Effector CD4-positive, alpha-beta T cell (primary cell): ENCODE data around the gene SLC9C1.

Experiments
- DNase-seq: peaks from one replicate; pipeline ENCODE4 v3.0.0-alpha.2; 2020

Gene SLC9C1

DNA sequence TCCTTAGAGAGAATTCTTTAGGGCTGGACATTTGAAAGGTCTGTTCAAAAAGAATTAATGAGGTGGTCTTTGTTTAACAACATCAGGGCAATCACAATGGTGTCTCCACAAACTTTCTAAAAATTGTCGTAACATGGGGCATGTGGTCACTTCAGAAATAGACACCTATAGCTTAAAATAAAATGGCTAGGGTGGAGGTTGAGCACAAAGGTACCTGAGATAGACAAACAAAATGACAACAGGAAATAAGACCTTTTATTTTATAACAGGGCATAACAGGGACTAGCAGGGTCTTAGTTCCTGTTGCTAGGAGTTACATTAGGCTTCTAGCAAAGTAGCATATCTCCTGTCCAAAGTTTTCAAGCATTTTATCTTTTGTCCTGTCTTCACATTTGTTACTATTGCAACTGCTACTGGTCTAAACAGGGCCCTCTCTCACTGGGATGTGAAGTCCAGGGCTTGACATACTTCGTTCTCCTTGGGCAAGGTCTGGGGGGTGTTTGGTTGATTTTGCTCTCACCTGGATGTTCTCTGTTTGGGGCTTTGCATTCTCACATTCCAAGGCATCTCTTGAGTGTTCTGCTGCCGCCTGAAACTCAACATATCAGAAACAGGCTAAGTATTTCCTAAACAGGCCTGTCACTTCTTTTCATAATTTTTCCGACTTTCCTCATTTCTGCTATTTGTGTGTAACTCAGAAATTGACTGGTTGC is 163.9 kb downstream of the SLC9C1 start:
- DNase-seq, result no peak

DNA sequence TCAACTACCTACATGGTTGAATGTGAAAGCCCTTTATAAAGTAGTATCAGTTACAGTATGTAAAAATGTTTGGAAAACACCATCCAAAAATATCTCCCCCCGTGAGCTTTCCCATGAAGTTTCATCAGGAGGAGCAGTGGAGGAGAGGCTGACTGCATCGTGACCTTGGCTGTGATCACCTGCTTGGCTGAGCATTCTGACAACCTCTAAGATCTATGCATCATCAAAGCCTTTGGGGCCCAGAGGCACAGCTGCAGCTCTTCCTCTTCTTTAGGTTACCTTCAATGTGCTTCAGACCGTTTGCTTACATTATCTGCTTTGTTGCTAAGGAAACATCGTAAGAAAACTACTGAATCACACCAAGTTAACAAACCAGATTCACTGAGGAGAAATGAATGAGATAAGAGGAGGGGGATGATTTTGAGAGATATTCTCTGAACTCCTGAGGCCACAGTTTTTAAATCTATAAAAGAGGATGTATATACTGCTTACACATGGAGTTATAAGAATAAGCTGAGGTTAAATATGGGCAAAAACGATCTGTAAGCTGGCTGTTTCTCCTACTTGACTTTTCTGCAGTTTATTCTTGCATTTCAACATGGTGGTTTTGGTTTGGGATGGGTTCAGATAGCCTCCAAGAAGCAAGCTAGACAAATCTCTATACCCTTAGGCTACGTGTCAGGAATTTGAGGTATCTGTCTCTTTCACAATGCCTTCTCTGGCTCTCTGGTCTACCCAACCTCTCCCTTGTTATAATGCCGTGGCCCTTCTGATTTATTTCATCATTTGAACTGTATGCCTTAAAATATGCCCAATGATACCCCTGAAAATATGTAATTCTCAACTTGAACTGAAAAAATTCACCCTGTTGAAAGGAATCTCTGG is 164.9 kb downstream of the SLC9C1 start:
- peak; percentile 46 for DNase-seq

DNA sequence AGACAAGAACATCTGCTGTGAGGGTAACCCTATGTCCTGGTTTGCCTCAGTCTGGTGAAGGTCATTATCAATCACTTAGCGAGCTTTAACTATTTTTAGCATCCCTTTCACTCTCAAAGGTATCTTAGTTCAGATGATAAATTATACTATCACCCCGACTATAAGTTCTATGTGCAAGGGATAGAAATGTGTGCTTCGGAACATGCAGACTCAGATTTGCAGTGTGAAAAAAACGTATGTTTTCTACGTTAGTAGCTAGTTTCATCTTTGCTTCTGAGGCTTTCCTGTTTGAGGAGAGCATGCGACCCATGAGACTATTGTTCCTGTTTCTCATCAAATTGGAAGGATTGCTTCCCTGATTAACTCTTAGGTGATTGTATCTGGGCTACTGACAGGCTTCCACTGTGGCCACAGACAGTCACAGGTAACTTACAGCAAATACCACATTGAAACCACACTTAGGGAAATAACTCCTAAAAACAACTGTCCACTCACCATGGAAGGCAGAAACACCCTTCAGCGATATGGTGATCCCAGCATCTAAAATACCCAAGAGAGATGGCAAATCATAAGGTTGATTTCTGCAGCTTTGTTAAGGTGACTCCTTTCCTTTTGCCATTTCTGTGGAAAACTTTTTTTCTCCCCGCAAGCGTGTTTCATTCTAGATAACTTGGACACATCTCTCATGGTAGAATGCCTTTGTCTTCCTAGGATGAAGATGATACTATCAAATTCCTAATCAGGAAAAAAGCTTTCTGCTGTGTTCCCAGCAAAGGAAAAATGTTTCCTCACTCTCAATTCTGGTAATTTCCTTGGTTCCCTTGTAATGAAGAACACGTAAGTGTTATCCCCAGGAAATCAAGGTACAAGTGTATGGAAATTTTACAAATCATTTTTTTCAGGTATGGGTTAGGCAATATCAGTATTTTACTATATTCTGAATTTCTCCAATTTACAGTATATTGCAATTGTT is 166.2 kb downstream of the SLC9C1 start:
- DNase-seq, result no peak

DNA sequence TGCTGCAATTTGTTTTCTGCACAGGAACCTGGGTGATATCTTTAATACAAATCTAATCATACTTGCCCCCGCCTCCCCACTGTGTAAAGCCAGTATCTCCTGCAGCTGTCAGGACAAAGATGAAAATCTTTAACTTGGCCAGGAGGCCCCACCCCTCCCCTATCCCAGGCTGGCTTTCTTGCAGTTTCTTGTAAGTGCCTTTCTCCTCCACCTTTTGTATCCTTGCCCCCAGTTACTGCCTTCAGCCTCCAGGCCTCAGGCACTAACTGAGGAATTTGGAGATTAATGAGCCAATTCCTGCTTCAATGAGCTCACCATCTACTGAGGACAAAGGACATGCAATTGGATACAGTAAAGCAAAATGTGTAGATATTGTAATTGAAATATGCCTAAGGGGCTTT is 167.5 kb downstream of the SLC9C1 start:
- DNase-seq, result no peak

DNA sequence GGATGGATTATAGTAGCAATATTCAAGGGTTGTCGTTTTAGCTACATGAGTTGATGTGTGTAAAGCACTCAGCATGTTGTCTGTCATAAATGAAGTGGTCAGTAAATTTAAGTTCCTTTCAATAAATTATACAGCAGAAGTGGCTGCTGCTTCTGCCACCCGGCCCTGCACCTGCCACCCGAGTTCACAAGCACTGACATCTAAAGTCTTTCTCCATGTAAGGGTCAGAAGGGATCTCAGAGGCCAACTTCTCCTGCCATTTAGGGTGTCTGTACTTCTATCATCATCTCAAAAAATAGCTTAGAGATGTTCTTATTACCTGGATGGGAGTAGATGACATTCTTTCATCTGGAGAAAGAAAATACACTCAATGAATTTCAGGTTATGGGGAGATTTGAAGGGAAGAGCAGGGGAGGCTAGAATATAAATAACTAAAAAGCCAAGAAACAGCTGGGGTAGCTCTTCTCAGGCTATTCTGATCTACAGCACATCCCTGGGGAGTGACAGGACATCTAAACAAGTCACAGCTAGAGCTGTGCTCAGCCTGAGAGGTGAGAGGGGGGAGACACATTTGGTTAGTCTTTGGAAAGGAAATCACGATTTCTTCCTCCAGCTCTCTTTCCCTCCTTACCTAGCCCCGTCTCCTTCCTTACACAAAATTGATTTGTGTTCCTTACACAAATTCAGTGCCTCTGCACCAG is 169.0 kb downstream of the SLC9C1 start:
- DNase-seq, result no peak

DNA sequence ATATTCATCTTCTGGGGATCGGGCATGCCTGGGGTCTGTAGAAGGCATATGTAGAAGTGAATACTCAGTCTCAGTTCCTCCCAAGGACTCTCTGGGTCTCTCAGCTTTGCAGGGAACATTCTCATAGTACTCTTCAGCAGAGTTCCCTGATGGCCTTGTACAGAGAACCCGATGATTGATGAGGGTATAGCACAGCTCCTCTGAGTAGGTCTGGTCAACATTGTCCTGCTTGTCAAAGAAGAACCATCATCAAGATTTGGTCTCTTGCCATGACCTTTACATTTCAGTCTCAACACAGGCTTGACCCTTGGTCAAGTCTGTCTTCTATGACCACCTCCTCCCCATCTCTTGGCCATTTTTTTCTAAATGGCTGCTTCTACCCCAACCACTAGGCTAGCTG is 170.5 kb downstream of the SLC9C1 start:
- DNase-seq, result no peak

DNA sequence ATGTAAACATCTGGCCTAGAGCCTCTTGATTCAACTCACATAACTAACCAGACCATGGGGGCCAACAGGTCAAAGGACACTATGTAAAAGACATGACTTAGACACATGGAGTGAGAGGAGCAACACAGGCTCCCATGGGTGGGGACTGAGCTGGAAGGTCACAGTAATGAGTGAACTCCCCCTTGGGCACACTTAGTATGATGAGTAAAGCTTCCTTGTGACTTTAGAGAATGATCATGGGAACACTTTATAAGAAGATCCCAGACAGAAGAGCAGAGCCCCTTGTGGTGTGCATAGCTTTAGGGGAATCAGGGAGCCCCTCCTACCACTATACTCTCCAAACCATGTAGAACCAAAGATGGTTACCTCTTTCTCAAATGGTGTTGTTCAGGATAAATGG is 171.1 kb downstream of the SLC9C1 start:
- DNase-seq, result no peak

DNA sequence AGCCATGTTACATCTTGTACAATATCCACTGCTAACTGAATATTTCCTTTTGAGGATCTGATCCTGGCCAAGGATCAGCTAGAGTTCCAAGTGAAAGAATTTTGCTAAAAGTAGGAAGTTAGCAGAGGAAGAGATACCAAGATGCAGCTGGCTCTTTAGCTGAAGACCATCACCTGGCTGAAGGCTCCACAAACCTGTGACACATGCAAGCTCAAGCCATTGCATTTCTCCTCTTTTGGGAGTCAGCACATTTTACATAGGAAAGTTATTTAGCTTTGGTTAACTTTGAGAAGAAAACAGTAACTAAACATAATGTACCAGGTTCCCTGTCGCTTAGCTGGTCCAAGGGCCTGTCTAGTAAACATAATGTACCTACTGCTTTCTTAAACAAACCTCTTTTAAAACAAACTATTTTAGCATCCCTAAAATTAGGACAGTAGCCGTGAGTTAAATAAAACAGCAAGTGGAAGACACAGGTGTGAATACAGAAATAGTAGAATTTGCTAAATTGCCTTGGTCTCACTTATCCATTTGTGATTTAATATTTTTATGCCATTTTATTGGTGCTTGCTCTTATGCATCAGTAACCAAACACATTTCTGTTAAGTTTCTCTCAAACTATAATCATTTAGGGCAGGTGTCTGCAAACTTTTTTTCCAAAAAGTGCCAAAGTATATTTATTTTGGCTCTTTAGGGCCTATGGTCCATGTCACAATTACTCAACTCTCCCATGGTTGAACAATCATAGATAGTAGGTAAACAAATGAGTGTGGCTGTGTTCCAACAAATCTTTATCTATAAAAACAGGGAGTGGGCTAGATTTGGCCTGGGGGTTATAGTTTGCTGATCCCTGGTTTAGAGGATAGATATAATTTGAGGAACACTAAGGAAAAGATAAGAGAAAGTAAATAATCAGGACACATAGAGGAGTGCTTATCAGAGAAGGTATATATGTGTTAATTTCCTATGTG is 172.2 kb downstream of the SLC9C1 start:
- DNase-seq, result no peak

DNA sequence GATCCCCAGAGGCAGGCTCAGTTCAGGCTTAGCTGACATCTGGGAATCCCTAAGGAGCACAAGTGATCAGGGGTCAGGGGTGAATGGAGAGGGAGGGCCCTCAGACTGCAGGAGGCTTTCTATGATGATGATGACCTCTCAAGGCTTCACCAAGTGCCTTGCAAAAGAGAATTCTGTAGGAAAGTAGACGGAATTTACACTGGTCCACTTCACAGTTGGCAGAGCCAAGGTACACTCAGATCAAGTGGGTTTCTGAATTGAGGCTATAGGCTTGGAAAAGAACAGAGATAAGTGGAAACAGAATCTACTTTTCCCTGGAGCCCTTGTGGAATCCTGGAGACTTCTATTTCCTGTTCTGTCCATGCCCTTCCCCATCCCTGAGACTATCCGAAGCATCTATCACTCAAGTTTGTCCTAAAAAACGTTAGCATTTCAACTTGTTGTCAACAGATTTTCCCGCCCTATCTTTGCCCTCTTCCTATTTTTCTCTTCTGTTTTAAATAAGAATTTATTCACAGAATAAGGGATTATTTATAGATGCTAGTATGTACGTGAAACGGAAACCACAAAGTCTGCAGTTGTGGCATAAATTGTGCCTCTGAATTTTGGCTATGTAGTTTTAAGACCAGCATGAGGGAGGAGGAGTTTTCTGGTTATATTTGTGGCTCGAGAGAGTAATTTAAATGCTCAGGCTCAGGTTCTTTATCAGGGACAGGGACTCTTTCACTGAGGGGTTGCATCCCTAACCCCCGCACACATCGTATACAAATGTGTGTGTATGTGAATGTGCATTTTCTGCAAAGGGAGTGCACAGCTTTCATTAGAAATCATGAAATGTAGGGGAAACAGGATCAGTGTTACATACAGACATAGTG is 173.8 kb downstream of the SLC9C1 start:
- DNase-seq, result no peak

DNA sequence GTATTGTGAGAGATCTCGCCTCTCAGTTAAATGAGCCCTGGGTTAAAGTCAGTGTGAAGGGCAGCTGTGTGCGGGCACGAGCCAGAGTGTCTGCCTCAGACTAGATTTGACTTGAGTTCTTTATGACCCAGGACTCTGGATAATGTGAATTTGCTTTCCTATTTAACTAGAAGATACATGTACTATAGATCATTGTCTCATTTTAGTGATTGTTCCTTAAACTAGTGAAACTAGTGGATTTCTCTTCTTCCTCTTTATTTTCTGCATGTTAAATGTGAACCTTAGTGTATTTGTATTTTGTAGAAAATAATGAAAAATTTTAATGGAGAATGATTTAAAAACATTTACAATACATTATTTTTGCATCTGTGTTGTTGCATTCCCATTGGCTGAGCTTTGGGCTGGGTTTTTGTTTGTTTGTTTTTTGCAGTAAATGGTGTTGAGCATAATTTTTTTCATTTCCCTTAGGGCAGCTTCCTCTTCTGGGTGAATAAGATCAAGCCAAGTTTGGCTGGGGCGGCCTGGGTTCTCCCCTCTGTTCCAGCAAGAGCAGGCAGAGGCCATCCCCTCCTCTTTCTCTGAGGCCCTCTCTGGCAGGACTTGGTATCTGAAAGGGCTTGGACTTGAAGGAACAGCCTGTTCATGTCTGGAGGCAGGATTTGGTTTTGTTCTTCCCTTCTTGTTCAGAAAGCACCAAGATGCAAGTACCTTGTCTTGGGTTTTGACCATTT is 176.0 kb downstream of the SLC9C1 start:
- DNase-seq, result no peak

DNA sequence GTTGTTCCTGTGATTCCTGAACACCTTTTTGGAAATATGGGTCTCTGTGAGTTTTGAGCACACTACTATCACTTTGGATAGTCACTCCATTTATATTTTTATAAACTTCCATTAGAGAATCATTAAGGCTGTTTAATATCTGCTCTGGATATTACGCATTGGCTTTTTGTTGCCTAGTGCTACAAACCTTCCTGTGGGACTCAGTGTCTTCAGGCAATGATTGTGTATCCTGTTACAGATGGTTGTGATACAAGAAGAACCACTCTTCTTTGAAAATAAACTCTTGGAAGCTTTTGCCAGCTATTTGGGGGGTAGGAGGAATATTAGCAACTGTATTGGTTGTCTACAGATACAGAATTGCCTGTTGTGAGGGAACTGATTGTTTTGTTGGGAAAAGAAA is 176.6 kb downstream of the SLC9C1 start:
- no peak for DNase-seq

DNA sequence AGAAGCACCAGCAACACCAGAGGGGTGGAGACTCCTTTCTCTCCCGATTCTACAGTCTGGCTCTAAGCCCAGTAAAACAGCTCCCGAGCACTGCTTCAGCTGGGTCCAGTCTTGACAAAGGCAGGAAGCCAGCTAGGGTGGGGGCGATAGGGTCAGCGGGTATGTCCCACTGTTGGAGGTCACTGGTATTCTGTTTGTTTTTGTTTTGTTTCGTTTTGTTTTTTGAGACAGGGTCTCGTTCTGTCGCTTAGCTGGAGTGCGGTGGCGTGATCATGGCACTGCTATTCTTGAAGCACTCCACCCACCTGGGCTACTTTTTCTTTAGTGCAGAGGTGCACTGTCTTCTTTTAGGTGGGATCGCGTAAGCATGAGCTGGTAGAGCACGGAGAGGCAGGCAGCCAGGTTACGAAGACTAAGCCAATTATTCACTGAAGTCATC is 177.2 kb downstream of the SLC9C1 start:
- DNase-seq, result no peak

DNA sequence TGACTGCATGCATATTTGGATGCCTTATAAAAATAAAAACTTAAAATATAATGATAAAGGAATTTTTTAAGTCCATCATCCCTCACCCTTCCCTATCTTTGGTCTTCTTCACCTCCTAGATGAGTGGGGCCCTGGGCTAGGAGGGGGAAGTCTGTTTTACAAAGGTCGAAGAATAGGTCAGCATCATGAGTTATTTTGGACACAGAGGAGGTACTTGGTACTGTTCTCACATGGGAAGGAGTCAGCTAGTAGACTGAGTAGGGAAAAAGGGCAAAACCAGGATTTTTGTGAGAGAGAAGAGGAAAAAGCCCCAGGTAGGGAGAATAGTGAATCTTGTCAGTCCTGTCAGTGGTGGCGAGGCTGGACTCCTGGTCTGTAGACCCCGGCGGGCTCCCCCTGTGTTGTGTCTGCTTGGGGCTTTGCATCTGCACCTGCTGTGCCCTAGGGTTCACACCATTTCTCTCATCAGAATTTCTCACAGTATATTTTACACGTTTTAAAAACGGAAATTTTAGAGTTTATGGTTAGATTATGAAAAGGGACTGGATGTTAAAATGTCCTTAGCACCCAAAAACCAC is 178.1 kb downstream of the SLC9C1 start:
- DNase-seq, result no peak

DNA sequence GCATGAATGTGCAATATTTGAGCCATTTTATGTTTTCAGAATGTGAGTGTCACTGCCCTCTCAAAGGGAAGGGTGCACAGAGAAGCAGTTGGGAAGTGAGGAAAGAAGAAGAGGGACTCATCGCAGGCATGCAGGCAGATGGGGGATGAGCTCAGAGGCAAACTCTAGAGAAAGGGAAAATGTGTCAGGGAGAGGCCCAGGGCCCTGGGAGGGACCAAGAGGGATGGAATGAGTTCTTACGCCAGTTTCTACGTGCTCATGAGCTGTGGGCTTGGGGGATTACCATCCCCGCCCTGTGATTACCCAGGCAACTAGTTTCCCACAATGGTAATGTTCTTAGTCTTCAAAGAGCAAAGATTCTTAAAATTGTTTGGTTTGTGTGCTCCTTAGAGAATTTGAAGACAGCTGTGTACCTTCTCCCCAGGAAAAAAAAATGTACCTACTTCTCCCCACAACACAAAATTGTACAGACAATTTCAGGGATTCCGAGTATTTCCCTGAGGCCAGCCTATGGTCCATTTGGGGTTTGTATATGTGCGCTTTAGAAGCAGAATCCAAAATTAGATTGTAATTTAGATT is 178.8 kb downstream of the SLC9C1 start:
- DNase-seq, result no peak

DNA sequence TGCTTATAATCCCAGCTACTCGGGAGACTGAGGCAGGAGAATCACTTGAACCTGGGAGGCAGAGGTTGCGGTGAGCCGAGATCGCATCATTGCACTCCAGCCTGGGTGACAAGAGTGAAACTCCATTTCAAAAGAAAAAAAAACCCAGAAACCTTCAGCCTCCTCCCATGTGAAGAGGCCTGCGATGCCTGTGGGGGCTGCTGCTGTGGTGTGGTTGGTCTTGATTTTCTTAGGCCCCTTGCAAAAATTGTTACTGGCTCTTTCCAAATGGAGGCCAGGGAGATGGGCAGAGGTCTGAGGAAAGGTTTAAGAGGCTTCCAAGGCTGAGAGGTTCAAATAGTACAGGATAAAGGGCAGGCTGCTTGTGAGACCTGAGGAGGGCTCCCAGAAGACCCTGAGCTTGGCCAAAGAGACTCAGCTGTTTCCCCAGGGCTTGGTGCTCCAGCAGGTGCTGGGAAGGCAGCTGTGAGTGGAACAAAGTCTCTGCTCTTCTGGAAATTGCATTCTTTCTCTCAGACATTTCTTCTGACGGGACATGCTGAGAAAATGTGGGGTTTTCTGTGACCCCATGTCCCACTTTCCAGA is 179.3 kb downstream of the SLC9C1 start:
- no peak for DNase-seq

DNA sequence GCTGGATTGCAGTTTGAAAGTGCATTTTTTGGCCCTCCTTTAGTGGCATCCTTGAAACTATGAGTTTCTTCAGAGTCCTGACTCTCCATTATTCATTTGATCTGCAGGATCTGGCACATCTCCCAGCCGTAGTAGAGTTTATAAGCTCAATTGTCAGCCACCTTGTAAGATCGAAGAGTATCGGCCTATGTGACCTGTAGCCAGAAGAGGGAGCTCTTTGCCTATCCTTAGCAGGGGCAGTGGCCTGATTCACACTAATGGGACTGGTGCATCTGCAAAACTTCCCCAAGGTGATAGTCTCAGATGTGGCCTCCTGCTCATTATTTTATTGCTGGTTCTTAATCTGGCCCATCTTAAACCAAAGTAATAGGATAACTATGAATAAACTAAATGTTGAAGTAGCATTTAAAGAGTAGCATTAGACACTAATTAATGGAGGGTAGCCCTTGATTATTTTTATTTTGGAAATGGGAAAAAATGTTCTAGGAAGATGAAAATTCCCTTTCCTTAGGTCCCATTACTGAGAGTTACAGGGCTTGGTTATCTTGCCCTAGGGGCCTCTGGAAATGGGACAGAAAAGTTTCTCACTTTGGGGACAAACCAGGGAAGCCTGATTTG is 182.1 kb downstream of the SLC9C1 start:
- peak; percentile 51 for DNase-seq

DNA sequence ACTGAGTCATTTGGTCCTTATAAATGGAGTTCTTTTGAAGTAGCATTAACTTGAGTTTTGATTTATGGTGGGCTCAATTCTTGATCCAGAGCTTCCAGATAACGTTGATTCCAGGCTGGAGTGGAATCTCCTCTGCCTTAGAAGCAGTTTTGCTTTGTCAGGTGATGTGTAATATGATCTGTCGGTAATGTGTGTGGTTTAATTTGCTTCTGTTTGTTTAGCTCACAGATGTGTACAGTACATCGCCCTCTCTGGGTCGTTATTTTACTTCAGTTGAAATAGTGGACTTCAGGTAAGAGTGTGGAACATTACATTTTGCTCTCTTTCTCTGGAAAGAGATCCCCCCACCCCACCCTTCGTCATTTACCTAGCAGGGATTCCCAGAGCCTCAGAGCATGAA is 184.7 kb downstream of the SLC9C1 start:
- DNase-seq, result no peak

DNA sequence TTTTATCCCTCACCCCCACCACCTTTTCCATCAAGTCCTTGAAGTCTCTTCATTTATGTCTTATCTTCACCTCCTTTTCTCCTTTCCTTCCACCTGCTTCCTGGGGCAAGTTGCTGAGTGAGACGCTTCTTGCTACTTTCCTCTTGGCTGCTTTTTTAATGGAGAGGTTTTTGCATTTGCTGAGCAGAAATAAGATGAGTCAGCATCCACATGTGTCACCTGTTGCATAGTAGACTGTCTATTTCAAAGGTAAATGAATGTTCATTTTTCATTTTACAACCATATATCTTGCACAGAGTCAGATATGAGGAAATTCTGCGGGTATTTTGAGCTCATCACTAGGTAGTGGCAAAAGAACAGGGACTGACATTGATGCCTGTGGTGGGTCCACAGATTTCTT is 189.2 kb downstream of the SLC9C1 start:
- DNase-seq, result no peak
